CD4-positive, alpha-beta T cell treated with Interleukin-4 for 4 hours (primary cell): Measurements from ENCODE around the gene TSACC.

ENCODE experiments used
- DNase-seq: peaks from one replicate; pipeline ENCODE4 v3.0.0-alpha.2; 2020

Gene TSACC

GRCh38 chr1:156376958-156377919, 38.9 kb downstream of the TSACC start:
- DNase-seq = no peak

GRCh38 chr1:156378557-156378956, 40.2 kb downstream of the TSACC start:
- DNase-seq = no peak

- DNase-seq = no peak
Observed at GRCh38 chr1:156379420-156380165, 41.3 kb downstream of the TSACC start.

- DNase-seq = no peak
Observed at GRCh38 chr1:156382561-156382960, 44.2 kb downstream of the TSACC start.

GRCh38 chr1:156383023-156383422, 44.7 kb downstream of the TSACC start:
- DNase-seq = peak; percentile 48

- DNase-seq = no peak
Observed at GRCh38 chr1:156384007-156384406, 45.7 kb downstream of the TSACC start.

- no peak for DNase-seq
Observed at GRCh38 chr1:156384658-156385057, 46.3 kb downstream of the TSACC start.

GRCh38 chr1:156385534-156386031, 47.3 kb downstream of the TSACC start:
- peak; percentile 69 for DNase-seq

GRCh38 chr1:156386134-156386901, 48.0 kb downstream of the TSACC start:
- DNase-seq = no peak

- no peak for DNase-seq
Observed at GRCh38 chr1:156386949-156387869, 48.9 kb downstream of the TSACC start.

GRCh38 chr1:156387870-156388173, 49.5 kb downstream of the TSACC start:
- DNase-seq = no peak

GRCh38 chr1:156388174-156389137, 50.1 kb downstream of the TSACC start:
- DNase-seq = no peak

- no peak for DNase-seq
Observed at GRCh38 chr1:156389311-156389710, 51.0 kb downstream of the TSACC start.

- no peak for DNase-seq
Observed at GRCh38 chr1:156390469-156391365, 52.4 kb downstream of the TSACC start.

GRCh38 chr1:156391366-156391677, 53.0 kb downstream of the TSACC start:
- DNase-seq = no peak

- no peak for DNase-seq
Observed at GRCh38 chr1:156391701-156392100, 53.4 kb downstream of the TSACC start.

- no peak for DNase-seq
Observed at GRCh38 chr1:156392452-156392853, 54.1 kb downstream of the TSACC start.

- DNase-seq = no peak
Observed at GRCh38 chr1:156393095-156393494, 54.8 kb downstream of the TSACC start.

- DNase-seq = no peak
Observed at GRCh38 chr1:156394082-156394481, 55.8 kb downstream of the TSACC start.
